GM18517 (cell line): ENCODE data around the gene ACOXL.
"Not testable (repeated sequence)": the region's sequence is repeated elsewhere in the genome, so short reads cannot be mapped to it uniquely, and the experiment has no call there.

Experiments used
- ATAC-seq: cut with Tn5 transposase; IDR thresholded peaks from one replicate; pipeline ENCODE4 v1.9.1; 2021; ENCODE audit warnings: mild to moderate bottlenecking, moderate library complexity; ENCODE audit not compliant: unreplicated experiment

Gene ACOXL

GRCh38 chr2:110732422-110733413 is at the start of gene ACOXL:
ACOXL (plus strand) TSS chr2:110732573; CDS start chr2:110768390, 35,817 bp downstream.
- no peak for ATAC-seq

GRCh38 chr2:110682872-110683271 is 49.5 kb upstream of the ACOXL start:
- no peak for ATAC-seq

- not testable (repeated sequence) for ATAC-seq
Measured at GRCh38 chr2:110687775-110688484, 44.4 kb upstream of the ACOXL start.

GRCh38 chr2:110688594-110689091 is 43.7 kb upstream of the ACOXL start:
- no peak for ATAC-seq

- no peak for ATAC-seq
Measured at GRCh38 chr2:110690083-110690965, 42.0 kb upstream of the ACOXL start.

GRCh38 chr2:110691612-110692258 is 40.6 kb upstream of the ACOXL start:
- ATAC-seq, result no peak

- ATAC-seq, result not testable (repeated sequence)
Measured at GRCh38 chr2:110695146-110695898, 37.1 kb upstream of the ACOXL start.

- ATAC-seq, result not testable (repeated sequence)
Measured at GRCh38 chr2:110698253-110698652, 34.1 kb upstream of the ACOXL start.

GRCh38 chr2:110702514-110703380 is 29.6 kb upstream of the ACOXL start:
- no peak for ATAC-seq

- no peak for ATAC-seq
Measured at GRCh38 chr2:110707386-110707965, 24.9 kb upstream of the ACOXL start.

GRCh38 chr2:110708455-110708854 is 23.9 kb upstream of the ACOXL start:
- no peak for ATAC-seq

- no peak for ATAC-seq
Measured at GRCh38 chr2:110712737-110713136, 19.6 kb upstream of the ACOXL start.

- no peak for ATAC-seq
Measured at GRCh38 chr2:110713513-110714362, 18.6 kb upstream of the ACOXL start.

- no peak for ATAC-seq
Measured at GRCh38 chr2:110714452-110715224, 17.7 kb upstream of the ACOXL start.

- no peak for ATAC-seq
Measured at GRCh38 chr2:110716959-110717645, 15.3 kb upstream of the ACOXL start.

- ATAC-seq, result no peak
Measured at GRCh38 chr2:110717734-110718133, 14.6 kb upstream of the ACOXL start.
